ENCODE measurements around the gene PTPRK.
A peak's percentile ranks its signal among the peaks of the same experiment; 100 is the strongest.
"Not testable (repeated sequence)": the region's sequence is repeated elsewhere in the genome, so short reads cannot be mapped to it uniquely, and the experiment has no call there.

PTPRK gene

DNA sequence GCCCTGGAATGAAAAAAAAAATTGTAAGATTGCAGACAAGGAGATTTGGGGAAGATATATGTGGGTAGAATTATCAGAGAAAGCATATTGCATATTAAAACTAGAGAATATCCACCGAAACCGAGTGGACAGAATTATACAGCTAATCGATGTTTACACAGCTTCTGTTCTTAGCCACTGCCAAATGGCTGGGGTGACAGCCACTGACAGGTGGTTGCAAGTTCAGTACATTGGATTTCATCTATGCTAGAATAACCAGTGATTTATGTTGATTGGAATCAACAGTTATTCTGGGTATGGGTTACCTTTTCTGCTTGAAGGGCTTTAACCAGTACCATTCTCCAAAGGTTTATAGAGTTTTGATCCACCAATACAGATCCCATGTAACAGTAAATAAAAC lies 571.1 kb downstream of the PTPRK start:
- Mint-ChIP-seq H3K27me3 (no peaks in the 10 kb centered on the region), H3K27ac (peak overlapping the region; percentile 1), H3K9me3 (ENCODE audit: low read depth) (peaks cover 11% of the 10 kb centered on the region), H3K36me3 (peaks cover 12% of the 10 kb centered on the region), H3K4me1 (ENCODE audit: low read depth) (peaks cover 80% of the 10 kb centered on the region), H3K4me3 (no peak overlapping the region)

DNA sequence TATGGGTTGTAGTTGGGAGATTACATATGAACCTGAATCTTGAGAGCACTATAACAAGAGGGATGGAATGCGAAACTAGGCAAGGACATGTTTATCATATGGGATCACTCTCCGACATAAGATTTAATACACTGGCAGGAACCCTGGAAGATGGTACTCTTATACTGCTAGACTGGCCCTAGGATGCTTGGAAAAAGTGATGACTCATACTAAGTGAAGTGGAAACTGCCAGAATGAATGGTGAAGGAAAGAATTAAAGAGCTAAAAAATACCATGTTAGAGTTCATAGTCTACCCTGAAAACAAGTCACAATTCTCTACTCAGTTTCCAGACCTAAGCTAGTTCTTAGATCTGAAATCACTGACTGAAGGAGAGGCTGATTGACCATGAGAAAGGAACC lies 574.0 kb downstream of the PTPRK start:
- Mint-ChIP-seq H3K36me3 (peaks cover 12% of the 10 kb centered on the region), H3K27me3 (no peaks in the 10 kb centered on the region), H3K27ac (peak overlapping the region; percentile 68), H3K9me3 (ENCODE audit: low read depth) (peaks cover 11% of the 10 kb centered on the region), H3K4me3 (no peak overlapping the region), H3K4me1 (ENCODE audit: low read depth) (peaks cover 76% of the 10 kb centered on the region)

DNA sequence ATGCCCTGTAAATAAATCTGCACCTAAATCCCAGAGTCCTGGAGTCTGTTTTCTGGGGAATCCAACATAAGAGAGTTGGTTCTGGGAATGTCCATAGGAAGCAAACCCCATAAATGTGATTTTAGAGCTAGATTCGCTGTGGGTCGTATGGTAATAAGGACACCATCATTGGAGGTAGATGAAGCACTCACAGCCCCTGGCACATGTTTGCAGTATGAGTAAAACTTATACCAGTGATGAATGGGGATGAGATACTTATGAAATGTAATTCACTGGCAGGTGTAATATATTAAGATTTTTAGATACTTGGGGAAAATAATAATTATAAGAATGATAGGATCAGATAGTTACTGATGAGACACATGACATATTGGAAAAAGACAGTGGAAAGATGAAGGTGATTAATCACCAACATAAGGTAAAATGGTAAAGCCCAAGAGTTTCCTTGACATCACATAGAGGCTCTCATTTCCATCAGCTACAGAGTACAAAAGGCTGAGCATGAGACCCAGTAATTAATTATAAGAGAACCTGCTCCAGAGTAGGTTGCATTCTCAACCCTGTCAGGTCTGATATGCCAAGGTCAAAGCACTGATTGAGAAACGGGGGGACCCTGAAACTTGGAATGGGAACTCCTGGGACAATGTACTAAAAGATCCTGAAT lies 574.8 kb downstream of the PTPRK start:
- peaks cover 68% of the 10 kb centered on the region for H3K4me1 Mint-ChIP-seq (ENCODE audit: low read depth)
- no peaks in the 10 kb centered on the region for H3K27me3 Mint-ChIP-seq
- H3K36me3 Mint-ChIP-seq = peaks cover 12% of the 10 kb centered on the region
- H3K27ac Mint-ChIP-seq = peak overlapping the region; percentile 68
- H3K4me3 Mint-ChIP-seq = no peak overlapping the region
- H3K9me3 Mint-ChIP-seq (ENCODE audit: low read depth) = peaks cover 11% of the 10 kb centered on the region

GRCh38 chr6:127941228-127941627 lies 579.2 kb downstream of the PTPRK start:
- Mint-ChIP-seq H3K4me3 (no peak overlapping the region), H3K27me3 (no peaks in the 10 kb centered on the region), H3K36me3 (peaks cover 5% of the 10 kb centered on the region), H3K9me3 (ENCODE audit: low read depth) (peaks cover 8% of the 10 kb centered on the region), H3K4me1 (ENCODE audit: low read depth) (peaks cover 73% of the 10 kb centered on the region), H3K27ac (no peak overlapping the region)

DNA sequence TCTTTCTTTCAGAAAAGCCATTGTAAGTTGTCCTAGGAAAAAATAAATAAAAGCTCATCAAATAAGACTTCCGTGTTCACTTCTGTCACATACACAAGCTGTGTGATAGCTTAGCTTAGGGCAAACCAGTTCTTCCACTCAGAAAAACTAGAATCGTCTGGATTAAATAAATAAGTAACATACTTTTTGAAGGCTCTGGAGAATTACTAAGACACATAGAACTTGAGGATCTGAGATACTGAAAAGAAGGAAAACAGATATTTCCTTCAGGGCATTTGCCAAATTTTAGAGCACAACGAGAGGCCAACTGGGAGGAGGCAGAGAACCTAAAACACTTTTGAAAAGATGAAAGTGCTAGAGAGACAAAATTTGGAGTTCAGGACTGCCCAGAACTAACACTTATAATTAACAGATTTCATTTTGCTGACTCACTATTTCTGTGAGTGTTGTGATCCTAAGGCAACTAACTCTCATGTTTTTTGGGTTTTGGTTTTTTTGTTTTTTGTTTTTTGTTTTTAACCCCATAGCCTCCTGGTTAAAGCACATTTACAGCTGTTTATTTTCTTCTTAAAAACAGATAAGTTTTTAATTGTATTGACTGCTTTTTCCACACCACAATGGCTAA lies 580.8 kb downstream of the PTPRK start:
- Mint-ChIP-seq H3K27ac (peak overlapping the region; percentile 90), H3K9me3 (ENCODE audit: low read depth) (peaks cover 4% of the 10 kb centered on the region), H3K4me1 (ENCODE audit: low read depth) (peaks cover 68% of the 10 kb centered on the region), H3K27me3 (no peaks in the 10 kb centered on the region), H3K36me3 (no peaks in the 10 kb centered on the region), H3K4me3 (peak overlapping the region; percentile 20)

DNA sequence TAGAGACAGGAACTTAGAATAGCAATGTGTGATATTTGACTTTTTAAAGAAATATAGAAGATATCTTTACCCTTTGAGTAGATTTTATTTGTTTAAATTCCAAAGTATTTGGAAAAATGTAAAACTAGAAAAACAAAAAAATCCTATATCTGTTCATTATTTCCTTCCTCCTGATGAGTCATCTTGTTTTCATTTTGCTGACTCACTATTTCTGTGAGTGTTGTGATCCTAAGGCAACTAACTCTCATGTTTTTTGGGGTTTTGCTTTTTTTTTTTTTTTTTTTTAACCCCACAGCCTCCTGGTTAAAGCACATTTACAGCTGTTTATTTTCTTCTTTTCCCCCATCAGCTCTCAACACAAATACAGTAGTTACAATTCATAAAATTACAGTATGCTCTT lies 581.7 kb downstream of the PTPRK start:
- H3K27ac Mint-ChIP-seq = peak overlapping the region; percentile 90
- H3K9me3 Mint-ChIP-seq (ENCODE audit: low read depth) = peaks cover 4% of the 10 kb centered on the region
- H3K4me3 Mint-ChIP-seq = peak overlapping the region; percentile 17
- peaks cover 2% of the 10 kb centered on the region for H3K36me3 Mint-ChIP-seq
- H3K4me1 Mint-ChIP-seq (ENCODE audit: low read depth) = peaks cover 75% of the 10 kb centered on the region
- no peaks in the 10 kb centered on the region for H3K27me3 Mint-ChIP-seq

GRCh38 chr6:127937747-127938146 lies 582.7 kb downstream of the PTPRK start:
- H3K4me1 Mint-ChIP-seq (ENCODE audit: low read depth) = peaks cover 75% of the 10 kb centered on the region
- H3K36me3 Mint-ChIP-seq = peaks cover 7% of the 10 kb centered on the region
- peak overlapping the region; percentile 90 for H3K27ac Mint-ChIP-seq
- H3K27me3 Mint-ChIP-seq = no peaks in the 10 kb centered on the region
- H3K9me3 Mint-ChIP-seq (ENCODE audit: low read depth) = peaks cover 11% of the 10 kb centered on the region
- H3K4me3 Mint-ChIP-seq = no peak overlapping the region

- Mint-ChIP-seq H3K27me3 (no peaks in the 10 kb centered on the region), H3K27ac (peak overlapping the region; percentile 90), H3K36me3 (peaks cover 7% of the 10 kb centered on the region), H3K4me1 (ENCODE audit: low read depth) (peaks cover 72% of the 10 kb centered on the region), H3K9me3 (ENCODE audit: low read depth) (peaks cover 14% of the 10 kb centered on the region), H3K4me3 (no peak overlapping the region)
These were observed 583.3 kb downstream of the PTPRK start for GRCh38 chr6:127937102-127937501.

- Mint-ChIP-seq H3K4me1 (ENCODE audit: low read depth) (peaks cover 68% of the 10 kb centered on the region), H3K4me3 (peak overlapping the region; percentile 80), H3K9me3 (ENCODE audit: low read depth) (peaks cover 14% of the 10 kb centered on the region), H3K27me3 (no peaks in the 10 kb centered on the region), H3K27ac (peak overlapping the region; percentile 96), H3K36me3 (peaks cover 7% of the 10 kb centered on the region)
These were observed 585.4 kb downstream of the PTPRK start for GRCh38 chr6:127934956-127935355.

DNA sequence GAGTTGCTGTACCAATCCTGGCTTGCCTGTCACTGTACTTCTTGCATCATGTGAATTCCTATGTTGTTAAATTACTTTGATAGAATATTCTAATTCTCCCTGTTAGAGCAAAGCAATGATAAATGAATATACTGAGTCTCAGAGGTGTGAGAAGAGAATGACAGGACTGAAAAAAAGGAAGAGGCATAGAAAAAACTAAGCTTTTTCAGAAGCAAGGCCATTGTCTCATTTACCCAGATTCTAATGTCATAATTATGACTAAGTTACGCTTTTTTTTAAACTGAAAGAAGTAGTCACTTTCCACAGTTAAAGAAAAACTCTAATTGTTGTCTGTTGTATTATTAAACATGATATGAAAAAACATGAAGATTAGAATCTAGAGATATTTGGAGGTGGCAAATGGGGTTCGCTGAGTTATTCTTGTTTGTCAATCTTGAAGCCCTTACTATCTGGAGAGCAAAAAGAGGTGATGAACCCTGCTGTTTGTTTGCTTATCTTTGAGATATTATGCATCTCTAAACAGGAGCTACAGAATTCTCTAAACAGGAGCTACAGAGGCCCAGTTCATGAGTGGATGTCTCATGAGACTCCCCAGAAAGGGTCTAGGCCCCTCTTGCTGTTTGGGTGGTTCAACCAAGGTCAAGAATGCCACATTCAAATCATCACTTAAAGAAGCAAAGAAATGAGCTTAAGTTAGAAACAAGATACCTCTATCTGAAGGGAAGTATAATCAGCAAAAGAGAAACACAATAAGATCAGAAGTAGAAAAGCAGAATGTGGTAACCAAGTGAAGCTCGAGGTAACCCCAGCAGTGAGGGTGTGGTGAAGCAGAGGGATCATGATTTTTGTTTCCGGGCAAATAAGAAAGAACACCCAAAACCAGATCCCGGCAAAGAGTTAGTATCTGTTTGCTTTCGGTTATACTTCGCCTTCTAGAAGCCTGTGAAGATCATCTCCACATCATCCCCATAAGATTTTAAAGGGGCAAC lies 586.3 kb downstream of the PTPRK start:
- H3K36me3 Mint-ChIP-seq = peaks cover 7% of the 10 kb centered on the region
- H3K4me1 Mint-ChIP-seq (ENCODE audit: low read depth) = peaks cover 60% of the 10 kb centered on the region
- peak overlapping the region; percentile 80 for H3K4me3 Mint-ChIP-seq
- no peaks in the 10 kb centered on the region for H3K27me3 Mint-ChIP-seq
- H3K9me3 Mint-ChIP-seq (ENCODE audit: low read depth) = peaks cover 14% of the 10 kb centered on the region
- peak overlapping the region; percentile 96 for H3K27ac Mint-ChIP-seq

- H3K4me3 Mint-ChIP-seq = no peak overlapping the region
- H3K4me1 Mint-ChIP-seq (ENCODE audit: low read depth) = peaks cover 52% of the 10 kb centered on the region
- H3K27me3 Mint-ChIP-seq = no peaks in the 10 kb centered on the region
- H3K27ac Mint-ChIP-seq = peak overlapping the region; percentile 96
- peaks cover 13% of the 10 kb centered on the region for H3K36me3 Mint-ChIP-seq
- peaks cover 15% of the 10 kb centered on the region for H3K9me3 Mint-ChIP-seq (ENCODE audit: low read depth)
These were observed 587.3 kb downstream of the PTPRK start for GRCh38 chr6:127933137-127933536.

- H3K27ac Mint-ChIP-seq = peak overlapping the region; percentile 96
- peaks cover 48% of the 10 kb centered on the region for H3K4me1 Mint-ChIP-seq (ENCODE audit: low read depth)
These were observed 587.7 kb downstream of the PTPRK start for GRCh38 chr6:127932708-127933107.

DNA sequence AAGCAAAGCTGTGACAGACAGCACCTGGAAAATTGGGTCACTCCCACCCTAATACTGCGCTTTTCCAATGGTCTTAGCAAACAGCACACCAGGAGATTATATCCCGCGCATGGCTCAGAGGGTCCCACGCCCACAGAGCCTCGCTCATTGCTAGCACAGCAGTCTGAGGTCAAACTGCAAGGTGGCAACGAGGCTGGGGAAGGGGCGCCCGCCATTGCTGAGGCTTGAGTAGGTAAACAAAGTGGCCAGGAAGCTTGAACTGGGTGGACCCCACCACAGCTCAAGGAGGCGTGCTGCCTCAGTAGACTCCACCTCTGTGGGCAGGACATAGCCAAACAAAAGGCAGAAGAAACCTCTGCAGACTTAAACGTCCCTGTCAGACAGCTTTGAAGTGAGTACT lies 594.0 kb downstream of the PTPRK start:
- not testable (repeated sequence) for H3K27ac Mint-ChIP-seq

More at GRCh38 chr6:127932708-127933107, 587.7 kb downstream of the PTPRK start:
- Mint-ChIP-seq H3K4me3 (no peak overlapping the region), H3K27me3 (no peaks in the 10 kb centered on the region), H3K9me3 (ENCODE audit: low read depth) (peaks cover 15% of the 10 kb centered on the region), H3K36me3 (peaks cover 13% of the 10 kb centered on the region)

GRCh38 chr6:127924440-127924839 lies 596.0 kb downstream of the PTPRK start:
- Mint-ChIP-seq H3K27me3 (no peaks in the 10 kb centered on the region), H3K4me1 (ENCODE audit: low read depth) (peaks cover 62% of the 10 kb centered on the region), H3K27ac (peak overlapping the region; percentile 90), H3K9me3 (ENCODE audit: low read depth) (peaks cover 19% of the 10 kb centered on the region), H3K36me3 (peaks cover 14% of the 10 kb centered on the region), H3K4me3 (peak overlapping the region; percentile 55)

More for the DNA sequence above, 594.0 kb downstream of the PTPRK start:
- Mint-ChIP-seq H3K4me1 (ENCODE audit: low read depth) (peaks cover 43% of the 10 kb centered on the region), H3K36me3 (peaks cover 14% of the 10 kb centered on the region), H3K9me3 (ENCODE audit: low read depth) (peaks cover 19% of the 10 kb centered on the region)
- H3K27me3 Mint-ChIP-seq, H3K4me3 Mint-ChIP-seq: not testable (repeated sequence)

- Mint-ChIP-seq H3K27me3 (no peaks in the 10 kb centered on the region), H3K4me3 (peak overlapping the region; percentile 55), H3K36me3 (peaks cover 14% of the 10 kb centered on the region), H3K9me3 (ENCODE audit: low read depth) (peaks cover 19% of the 10 kb centered on the region), H3K27ac (peak overlapping the region; percentile 90), H3K4me1 (ENCODE audit: low read depth) (peaks cover 67% of the 10 kb centered on the region)
These were observed 596.4 kb downstream of the PTPRK start for GRCh38 chr6:127924031-127924430.
